HG02571 (cell line): ENCODE results near the gene ITPR3.
"Not testable (repeated sequence)": the region's sequence is repeated elsewhere in the genome, so short reads cannot be mapped to it uniquely, and the experiment has no call there.

Experiments
- ATAC-seq: cut with Tn5 transposase; IDR thresholded peaks from one replicate; pipeline ENCODE4 v1.9.1; 2021; ENCODE audit warnings: mild to moderate bottlenecking, moderate library complexity; ENCODE audit not compliant: unreplicated experiment

ITPR3 gene

GRCh38 chr6:33590531-33591198 lies 30.5 kb upstream of the ITPR3 start:
- no peak for ATAC-seq

DNA sequence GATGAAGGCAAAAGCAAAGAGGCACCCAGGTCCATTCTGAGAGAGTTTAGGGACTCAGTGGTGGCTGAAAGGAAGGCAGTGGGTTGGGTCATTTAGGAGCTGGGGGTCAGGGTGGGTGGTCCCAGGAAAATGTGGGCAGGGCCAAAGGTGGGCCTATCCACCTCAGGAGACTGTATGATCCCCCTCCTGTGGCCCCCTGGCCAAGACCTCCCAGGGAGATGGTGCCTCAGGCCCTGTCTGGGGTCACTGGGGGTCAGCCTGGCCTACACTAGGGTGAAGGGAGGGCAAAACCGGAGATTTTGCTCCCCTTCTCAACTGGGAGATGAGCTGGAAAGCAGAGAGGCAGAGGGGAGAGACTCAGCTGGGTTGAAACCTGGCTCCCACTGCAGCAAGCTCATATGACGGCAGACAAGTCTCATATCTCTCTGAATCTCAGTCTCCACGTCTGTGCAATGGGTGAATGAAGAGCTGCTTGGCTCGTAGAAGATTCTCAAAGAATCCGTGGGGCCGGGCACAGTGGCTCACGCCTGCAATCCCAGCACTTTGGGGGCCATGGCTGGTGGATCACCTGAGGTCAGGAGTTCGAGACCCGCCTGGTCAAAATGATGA lies 29.6 kb upstream of the ITPR3 start:
- ATAC-seq = no peak

DNA sequence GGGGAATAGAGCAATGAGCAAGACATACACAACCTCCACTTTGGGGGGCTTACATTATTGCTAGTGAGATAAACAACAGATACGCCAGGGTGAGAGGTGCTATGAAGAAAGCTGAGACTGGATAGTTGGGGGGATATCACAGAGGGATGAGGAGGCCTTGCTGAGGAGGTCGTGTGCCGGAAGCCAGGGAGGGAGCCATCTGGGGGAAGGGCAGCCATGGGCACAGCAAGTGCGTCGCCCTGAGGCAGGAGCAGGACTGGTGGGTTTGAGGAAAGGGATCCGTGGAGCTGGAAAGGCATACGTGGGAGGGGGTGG lies 28.9 kb upstream of the ITPR3 start:
- no peak for ATAC-seq

- ATAC-seq = no peak
These were observed 28.3 kb upstream of the ITPR3 start for GRCh38 chr6:33592595-33593413.

- no peak for ATAC-seq
These were observed 27.8 kb upstream of the ITPR3 start for GRCh38 chr6:33593414-33593727.

DNA sequence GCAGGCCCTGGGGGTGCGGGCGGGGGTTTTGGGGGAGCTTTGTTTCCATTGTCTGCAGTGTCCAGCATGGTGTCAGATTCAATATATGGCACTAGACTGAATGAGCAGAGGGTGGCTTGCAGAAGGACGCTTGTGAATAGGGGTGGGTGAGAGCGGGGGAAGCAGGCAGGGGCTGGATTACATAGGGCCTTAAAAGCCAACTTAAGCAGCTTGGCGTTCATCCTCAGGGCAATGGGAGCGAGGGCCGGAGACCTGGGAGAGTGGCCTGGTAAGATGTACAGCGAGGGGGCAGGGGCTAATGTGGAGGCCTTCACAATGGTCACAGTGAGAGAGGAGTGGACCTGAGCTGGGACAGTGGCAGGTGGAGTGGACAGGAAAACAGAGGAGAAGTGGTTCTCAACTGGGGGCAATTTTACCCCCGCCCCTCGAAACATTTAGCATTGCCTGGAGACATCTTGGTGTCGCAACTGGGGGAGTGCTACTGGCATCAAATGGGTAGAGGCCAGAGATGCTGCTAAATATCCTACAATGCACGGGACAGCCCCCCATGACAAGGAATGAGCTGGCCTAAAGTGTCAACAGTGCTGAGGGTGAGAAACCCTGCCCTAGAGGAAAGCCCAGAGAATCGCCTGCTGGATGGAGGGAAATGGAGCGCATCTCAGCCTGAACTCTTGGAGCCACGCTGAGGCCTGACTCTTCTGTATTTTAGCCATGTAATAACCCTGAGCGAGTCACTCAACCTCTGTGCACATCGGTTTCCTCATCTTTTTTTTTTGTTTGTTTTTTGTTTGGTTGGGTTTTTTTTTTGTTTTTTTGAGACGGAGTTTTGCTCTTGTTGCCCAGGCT lies 25.9 kb upstream of the ITPR3 start:
- ATAC-seq = no peak

DNA sequence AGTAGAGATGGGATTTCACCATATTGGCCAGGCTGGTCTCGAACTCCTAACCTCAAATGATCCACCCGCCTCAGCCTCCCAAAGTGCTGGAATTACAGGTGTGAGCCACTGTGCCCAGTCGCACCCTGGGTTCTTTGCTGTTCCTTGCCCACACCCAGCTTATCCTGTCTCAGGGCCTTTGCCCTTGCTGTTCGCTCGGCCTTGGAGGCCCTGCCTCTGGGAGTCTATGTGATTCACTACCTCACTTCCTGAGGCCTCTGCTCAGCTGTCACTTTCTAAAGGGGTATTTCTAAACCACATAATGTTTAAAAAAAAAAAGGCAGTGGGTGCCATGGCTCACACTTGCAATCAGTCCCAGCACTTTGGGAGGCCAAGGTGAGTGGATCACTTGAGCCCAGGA lies 24.2 kb upstream of the ITPR3 start:
- not testable (repeated sequence) for ATAC-seq

- no peak for ATAC-seq
These were observed 23.4 kb upstream of the ITPR3 start for GRCh38 chr6:33597551-33598322.

DNA sequence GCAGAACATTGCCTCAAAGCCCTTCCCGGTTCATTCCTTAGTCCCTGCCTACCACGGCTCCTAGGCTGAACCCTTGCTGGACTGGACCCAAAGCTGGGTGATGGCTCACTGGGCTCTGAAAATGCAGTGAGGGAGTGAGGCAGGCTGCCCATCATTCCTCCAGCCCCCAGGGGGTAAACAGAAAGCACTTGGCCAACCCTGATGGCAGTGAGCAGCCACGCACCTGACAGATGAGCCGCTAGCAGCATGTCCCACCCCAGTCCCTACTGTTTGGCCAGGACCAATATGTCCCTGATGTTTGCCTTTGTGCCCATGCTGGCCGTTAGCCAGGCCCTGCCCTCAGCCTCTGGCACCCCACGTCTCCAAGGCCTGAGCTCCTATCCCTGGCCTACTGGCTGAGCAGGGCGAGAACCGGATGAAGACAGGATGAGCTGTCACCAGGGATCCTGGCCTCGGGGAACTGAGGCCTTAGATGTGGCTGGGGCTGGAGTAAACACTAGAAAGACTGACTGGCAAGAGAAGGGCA lies 21.6 kb upstream of the ITPR3 start:
- ATAC-seq = no peak

GRCh38 chr6:33600761-33601160 lies 20.4 kb upstream of the ITPR3 start:
- no peak for ATAC-seq

DNA sequence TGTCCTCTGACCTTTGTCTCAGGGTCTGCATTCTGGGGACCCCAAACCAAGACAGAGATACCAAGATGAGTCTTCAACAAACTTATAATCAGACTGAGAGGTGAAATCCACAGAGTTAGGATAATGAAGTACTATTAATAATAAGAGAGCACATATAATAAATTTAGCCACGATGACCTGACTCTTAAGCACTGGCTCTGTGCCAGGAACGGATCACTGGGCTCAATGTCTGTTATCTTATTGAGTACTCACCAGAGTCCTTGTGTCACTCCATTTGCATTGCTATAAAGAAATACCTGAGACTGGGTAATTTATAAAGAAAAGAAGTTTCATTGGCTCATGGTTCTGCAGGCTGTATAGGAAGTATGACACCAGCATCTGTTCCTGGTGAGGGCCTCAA lies 18.9 kb upstream of the ITPR3 start:
- ATAC-seq = no peak

GRCh38 chr6:33604941-33605854 lies 15.9 kb upstream of the ITPR3 start:
- no peak for ATAC-seq

GRCh38 chr6:33606642-33607041 lies 14.5 kb upstream of the ITPR3 start:
- ATAC-seq = no peak

DNA sequence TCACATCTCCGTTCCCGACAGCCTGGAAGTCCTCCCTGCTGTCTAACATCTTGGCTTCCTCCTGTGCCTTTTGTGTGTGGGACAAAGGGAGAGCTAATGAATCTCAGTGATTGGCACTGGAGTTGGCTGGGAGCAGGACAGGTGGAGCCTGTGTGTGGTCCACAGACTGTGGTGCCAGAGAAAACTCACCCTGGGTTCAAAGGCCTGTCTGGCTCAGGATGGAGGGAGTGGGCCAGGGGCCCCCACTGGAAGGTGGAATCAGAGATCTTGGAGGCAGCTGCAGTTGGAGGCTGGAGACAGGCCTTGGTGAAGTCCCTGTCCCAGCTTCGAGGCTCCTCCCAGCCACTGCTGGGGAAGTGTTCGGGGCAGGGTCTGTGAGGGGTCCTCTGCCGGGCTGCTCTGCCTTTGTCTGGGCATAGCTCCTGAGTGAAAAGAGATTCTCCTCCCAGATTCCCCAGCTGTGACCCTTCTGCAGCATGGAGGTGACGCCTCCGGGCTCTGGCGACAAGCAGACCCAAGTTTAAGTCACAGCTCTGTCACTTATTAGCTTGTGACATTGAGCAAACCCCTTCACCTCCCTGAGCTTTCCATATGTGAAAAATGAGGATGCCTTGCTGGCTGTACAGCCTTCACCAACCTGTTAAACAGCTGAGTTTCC lies 13.9 kb upstream of the ITPR3 start:
- no peak for ATAC-seq

GRCh38 chr6:33607784-33608161 lies 13.3 kb upstream of the ITPR3 start:
- no peak for ATAC-seq

DNA sequence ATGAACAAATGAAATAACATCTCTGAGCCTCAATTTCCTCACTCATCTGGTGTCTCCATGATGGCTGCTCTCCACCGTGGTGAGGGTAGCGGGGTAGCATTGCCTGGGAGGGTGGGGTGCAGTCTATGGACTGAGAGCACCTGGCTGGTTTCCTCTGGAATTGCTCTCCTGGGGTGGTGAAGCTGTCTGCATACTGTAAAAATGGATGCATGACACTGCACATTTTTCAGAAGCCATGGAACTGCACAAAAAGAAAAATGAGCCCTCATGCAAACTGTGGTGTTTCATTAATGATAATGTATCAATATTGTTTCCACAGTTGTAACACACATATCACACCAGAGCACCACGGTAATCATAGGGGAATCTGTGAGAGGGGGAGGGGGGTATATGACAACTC lies 12.1 kb upstream of the ITPR3 start:
- no peak for ATAC-seq

DNA sequence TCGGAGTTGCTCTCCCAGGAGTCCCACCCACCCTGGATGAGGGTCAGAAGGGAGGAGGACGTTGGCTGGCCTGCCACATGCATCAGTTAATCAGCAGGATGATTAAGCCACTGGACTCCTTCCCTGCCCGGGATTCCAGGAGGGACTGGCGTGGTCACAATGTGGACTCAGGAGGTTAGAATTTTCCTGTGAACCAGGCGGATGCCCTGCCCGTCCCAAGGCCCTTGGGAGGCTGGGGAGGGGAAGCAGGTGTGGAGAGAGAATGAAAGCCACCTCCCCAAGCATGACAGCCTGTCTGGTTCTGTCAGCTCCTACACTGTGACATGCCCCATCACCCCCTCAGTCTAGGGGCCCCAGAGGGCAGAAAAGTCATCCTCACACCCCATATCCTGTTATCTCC lies 11.6 kb upstream of the ITPR3 start:
- ATAC-seq = no peak

GRCh38 chr6:33610067-33610466 lies 11.1 kb upstream of the ITPR3 start:
- ATAC-seq = no peak
